NT2/D1 (cell line): ENCODE results near the gene PRKAR1A.

Source experiments
- DNase-seq: peaks from one replicate; pipeline ENCODE4 v3.0.0-alpha.2; 2011; ENCODE audit warnings: low read depth, low spot score
- H3K27me3 ChIP-seq: 2 replicates; pipeline ENCODE4 v1.6.0; 2011; ENCODE audit warnings: mild to moderate bottlenecking; ENCODE audit not compliant: insufficient read length, insufficient read depth
- H3K36me3 ChIP-seq: 2 replicates; pipeline ENCODE4 v1.6.1; 2011; ENCODE audit warnings: mild to moderate bottlenecking, low read length, mixed read lengths; ENCODE audit not compliant: insufficient read depth, insufficient read length
- H3K4me1 ChIP-seq: 2 replicates; pipeline ENCODE4 v1.5.1; 2011; ENCODE audit not compliant: insufficient read depth, insufficient read length
- H3K4me3 ChIP-seq: 2 replicates; pipeline ENCODE4 v1.5.1; 2011; ENCODE audit warnings: low read depth; ENCODE audit not compliant: insufficient read length
- H3K9ac ChIP-seq: 2 replicates; pipeline ENCODE4 v1.6.0; 2011; ENCODE audit warnings: low read depth; ENCODE audit not compliant: insufficient read length
- H3K9me3 ChIP-seq: 2 replicates; pipeline ENCODE4 v1.5.1; 2011; ENCODE audit warnings: mild to moderate bottlenecking, low read length; ENCODE audit not compliant: insufficient read depth
- SUZ12 ChIP-seq: IDR thresholded peaks from 2 replicates; pipeline ENCODE4 v1.6.1; 2011; ENCODE audit not compliant: insufficient read length, insufficient read depth; ENCODE audit errors: extremely low read depth
- YY1 ChIP-seq: IDR thresholded peaks from 2 replicates; pipeline ENCODE4 v1.6.1; 2011; ENCODE audit not compliant: insufficient read length, insufficient read depth
- ZNF274 ChIP-seq: IDR thresholded peaks from 2 replicates; pipeline ENCODE4 v1.6.1; 2011; ENCODE audit warnings: mild to moderate bottlenecking, low read depth, low read length

The PRKAR1A gene

DNA sequence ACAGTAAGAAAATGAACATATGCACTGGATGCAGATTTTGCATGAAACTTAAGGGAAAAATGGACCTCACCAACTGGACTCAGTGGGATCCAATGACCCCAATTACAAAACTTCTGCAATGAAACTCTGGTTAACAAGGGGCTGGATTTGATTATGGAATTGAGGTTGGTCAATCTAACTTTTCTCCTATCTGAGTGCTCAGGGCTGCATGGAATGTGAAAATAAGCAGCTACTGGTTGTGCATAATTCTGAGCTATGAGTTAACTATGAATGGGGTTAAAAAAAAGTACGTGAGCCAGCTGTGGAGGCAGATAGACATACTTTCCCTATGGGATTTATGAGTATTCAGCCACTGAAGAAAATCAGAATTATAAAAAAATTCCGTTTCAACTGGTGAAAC is 79.8 kb downstream of the PRKAR1A start:
- no peaks in the 10 kb centered on the region for H3K36me3 ChIP-seq
- H3K27me3 ChIP-seq, result no peaks in the 10 kb centered on the region
- H3K4me1 ChIP-seq, result no peaks in the 10 kb centered on the region
- H3K9me3 ChIP-seq, result peaks cover 13% of the 10 kb centered on the region; the same call in 1 of the 2 replicates
- DNase-seq, result no peak
- no peak overlapping the region for H3K4me3 ChIP-seq
- no peak for TF ChIP-seq SUZ12
- TF ChIP-seq ZNF274, result no peak
- no peak for TF ChIP-seq YY1
- no peak overlapping the region for H3K9ac ChIP-seq

DNA sequence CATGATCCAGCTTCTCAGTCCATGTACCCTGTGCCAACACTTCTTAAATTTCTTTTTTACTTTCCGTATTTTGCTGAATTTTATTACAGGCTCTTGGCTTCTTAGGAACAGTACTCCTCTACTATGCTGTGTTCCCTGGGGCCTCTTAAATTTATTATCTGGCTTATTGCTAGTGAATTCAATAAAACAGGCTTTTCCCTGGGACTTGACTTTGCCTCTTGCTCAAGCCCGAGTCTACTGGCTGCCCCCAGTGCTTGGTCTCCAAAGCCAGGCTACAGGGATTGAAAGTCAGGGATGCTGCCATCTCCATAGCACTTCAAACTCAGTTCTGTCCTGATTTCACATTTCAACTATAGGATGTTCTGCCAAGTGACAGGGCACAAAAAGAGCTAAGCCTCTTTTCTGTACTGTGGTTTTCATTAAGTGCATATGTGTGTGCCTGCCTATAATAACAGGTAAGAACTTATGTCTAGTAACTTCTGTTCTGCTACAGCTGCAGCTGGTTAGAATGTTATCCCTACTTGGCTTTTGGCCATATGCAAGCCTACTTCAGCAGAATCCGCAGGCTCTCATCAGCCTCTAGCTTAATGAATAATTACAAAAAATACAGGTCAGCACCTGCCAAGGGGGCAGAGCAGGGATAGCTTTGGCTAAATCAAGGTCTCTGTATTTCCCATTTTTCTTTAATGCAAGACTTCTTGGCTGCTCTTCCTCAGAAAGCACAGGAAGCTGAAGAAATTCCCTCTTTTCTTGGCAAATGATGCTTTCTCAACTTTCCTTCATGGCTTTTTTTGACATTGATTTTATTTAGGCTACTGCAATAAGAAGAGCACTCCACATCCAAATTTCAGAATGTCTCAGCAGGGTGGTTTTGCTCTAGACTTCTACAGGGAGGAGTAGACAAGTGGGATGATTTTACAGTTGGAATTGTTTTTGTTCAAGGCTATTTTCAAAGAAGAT is 80.7 kb downstream of the PRKAR1A start:
- Histone ChIP-seq H3K4me3 (no peak overlapping the region), H3K9me3 (peaks cover 13% of the 10 kb centered on the region; the same call in 1 of the 2 replicates), H3K27me3 (no peaks in the 10 kb centered on the region), H3K9ac (no peak overlapping the region), H3K36me3 (no peaks in the 10 kb centered on the region), H3K4me1 (no peaks in the 10 kb centered on the region)
- no peak for DNase-seq
- TF ChIP-seq SUZ12 (no peak), YY1 (no peak), ZNF274 (no peak)

DNA sequence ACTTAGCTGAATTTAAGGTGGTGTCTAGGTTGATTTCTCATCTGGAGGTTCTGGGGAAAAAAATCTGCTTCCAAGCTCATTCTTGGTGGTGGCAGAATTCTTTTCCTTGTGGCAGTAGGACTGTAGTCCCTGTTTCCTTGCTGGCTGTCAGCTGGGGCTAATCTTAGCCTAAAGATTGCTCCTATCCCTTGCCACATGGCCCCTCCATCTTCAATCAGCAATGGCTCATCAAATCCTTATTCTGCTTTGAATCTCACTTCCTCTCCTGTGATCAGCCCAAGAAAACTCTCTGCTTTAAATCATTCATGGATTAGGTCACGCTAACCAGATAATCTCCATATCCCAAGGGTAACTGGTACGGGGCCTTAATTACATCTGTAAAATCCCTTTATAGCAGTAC is 82.3 kb downstream of the PRKAR1A start:
- peaks cover 14% of the 10 kb centered on the region for H3K27me3 ChIP-seq
- H3K4me3 ChIP-seq, result no peak overlapping the region
- H3K4me1 ChIP-seq, result no peaks in the 10 kb centered on the region
- no peak overlapping the region for H3K9ac ChIP-seq
- no peaks in the 10 kb centered on the region for H3K9me3 ChIP-seq
- no peaks in the 10 kb centered on the region for H3K36me3 ChIP-seq
- no peak for DNase-seq
- TF ChIP-seq YY1, result no peak
- TF ChIP-seq ZNF274, result no peak
- no peak for TF ChIP-seq SUZ12

DNA sequence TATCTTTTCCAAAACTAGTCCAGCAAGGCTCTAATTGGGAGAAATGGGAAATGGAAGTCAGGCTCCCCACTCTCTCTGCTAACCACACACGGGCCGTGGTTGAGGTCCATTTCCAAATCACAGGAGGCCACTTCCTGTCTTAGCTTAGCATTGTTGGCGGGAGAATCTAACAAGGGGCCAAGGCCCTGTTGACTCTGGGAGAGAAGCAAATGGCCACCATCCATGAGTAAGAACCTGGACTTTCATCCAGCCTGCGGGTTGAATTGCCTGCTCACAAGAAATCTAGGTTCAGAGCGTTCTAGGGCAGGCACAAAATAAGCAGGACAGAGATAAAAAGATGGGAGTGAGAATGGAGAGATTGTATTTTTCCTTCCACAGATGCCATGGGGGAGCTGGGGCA is 83.3 kb downstream of the PRKAR1A start:
- no peak overlapping the region for H3K9ac ChIP-seq
- TF ChIP-seq YY1, result no peak
- no peak for TF ChIP-seq SUZ12
- no peak for TF ChIP-seq ZNF274

DNA sequence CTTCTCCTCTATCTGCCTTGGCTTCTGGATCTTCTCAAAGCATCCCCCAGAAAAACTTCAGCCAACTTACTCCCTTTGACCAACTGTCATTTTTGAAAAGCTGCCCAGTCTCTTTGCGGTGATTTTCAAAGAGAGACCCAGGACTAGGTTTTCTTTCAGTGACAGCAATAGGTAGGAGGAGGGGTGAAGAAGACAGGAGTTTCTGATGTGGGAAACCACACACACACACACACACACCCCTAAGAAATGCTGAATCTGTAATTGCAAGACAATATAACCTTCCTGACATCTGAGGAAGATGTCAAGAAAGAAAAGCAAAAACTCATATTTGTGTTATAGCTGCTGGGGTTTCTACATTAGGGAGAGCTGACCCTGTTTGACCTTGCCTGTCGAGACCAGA is 83.8 kb downstream of the PRKAR1A start:
- Histone ChIP-seq H3K9me3 (no peaks in the 10 kb centered on the region), H3K4me1 (no peaks in the 10 kb centered on the region), H3K9ac (no peak overlapping the region), H3K36me3 (no peaks in the 10 kb centered on the region), H3K4me3 (no peak overlapping the region), H3K27me3 (peaks cover 27% of the 10 kb centered on the region)
- DNase-seq, result no peak
- TF ChIP-seq ZNF274, result no peak
- TF ChIP-seq YY1, result no peak
- no peak for TF ChIP-seq SUZ12

More for the DNA sequence above, 83.3 kb downstream of the PRKAR1A start:
- peaks cover 23% of the 10 kb centered on the region for H3K27me3 ChIP-seq
- no peaks in the 10 kb centered on the region for H3K9me3 ChIP-seq
- no peak overlapping the region for H3K4me3 ChIP-seq
- no peak for DNase-seq
- H3K36me3 ChIP-seq, result no peaks in the 10 kb centered on the region
- no peaks in the 10 kb centered on the region for H3K4me1 ChIP-seq

DNA sequence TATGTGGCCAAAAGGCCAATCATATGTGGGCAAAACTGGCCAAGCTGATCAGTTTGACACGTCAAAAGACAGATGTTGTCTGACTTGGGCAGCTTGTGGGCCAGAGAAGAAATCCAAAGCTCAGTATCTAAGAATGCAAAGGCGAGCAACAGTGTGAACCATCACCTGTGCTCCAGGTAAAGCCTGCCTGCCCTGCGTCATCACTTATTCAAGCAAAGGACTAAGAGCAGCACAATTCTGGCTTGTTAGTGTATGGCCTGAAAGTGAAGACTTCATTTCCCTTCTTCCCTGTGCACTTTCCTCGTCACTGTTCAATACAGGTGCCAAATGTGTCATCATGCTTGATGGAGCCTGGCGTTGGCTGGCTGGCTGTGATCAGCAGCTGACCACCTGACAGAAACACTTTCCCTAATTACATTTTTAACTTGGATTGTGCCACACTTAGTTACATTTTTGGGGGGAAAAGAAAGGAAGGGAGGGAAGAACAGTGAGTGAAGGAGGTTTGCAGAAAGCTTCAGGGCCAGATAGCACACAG is 84.2 kb downstream of the PRKAR1A start:
- TF ChIP-seq ZNF274 (no peak), SUZ12 (no peak), YY1 (no peak)
- Histone ChIP-seq H3K27me3 (peaks cover 32% of the 10 kb centered on the region), H3K4me3 (no peak overlapping the region), H3K36me3 (no peaks in the 10 kb centered on the region), H3K9ac (no peak overlapping the region), H3K4me1 (no peaks in the 10 kb centered on the region), H3K9me3 (no peaks in the 10 kb centered on the region)
- DNase-seq, result no peak

DNA sequence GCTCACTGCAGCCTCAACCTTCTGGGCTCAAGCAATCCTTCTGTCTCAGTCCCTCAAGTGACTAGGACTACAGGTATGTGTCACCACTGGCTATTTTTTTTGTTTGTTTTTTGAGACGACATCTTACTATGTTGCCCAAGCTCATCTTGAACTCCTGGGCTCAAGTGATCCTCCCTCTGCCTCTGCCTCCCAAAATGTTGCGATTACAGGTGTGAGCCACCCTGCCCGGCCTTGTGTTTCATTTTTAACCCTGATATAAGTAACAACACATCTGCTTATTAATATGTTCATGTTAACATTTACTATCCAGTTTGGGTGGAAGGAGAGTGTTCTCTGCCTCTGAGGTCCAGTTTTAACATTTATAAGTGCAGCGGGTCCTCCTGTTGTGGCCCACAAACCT is 85.8 kb downstream of the PRKAR1A start:
- no peaks in the 10 kb centered on the region for H3K4me1 ChIP-seq
- no peak overlapping the region for H3K9ac ChIP-seq
- H3K4me3 ChIP-seq, result no peak overlapping the region

More for the DNA sequence above, 85.8 kb downstream of the PRKAR1A start:
- Histone ChIP-seq H3K36me3 (no peaks in the 10 kb centered on the region), H3K9me3 (0 out of 2 replicates have a peak, but pooled peaks cover 2% of the 10 kb centered on the region), H3K27me3 (peaks cover 46% of the 10 kb centered on the region)
- TF ChIP-seq ZNF274 (no peak), YY1 (no peak), SUZ12 (no peak)
- DNase-seq, result no peak
